ENCODE results near the gene PLA2G4E.
A peak's percentile ranks its signal among the peaks of the same experiment; 100 is the strongest.

PLA2G4E gene

GRCh38 chr15:42020713-42021273 is at the start of gene PLA2G4E:
TSS of gene PLA2G4E (minus strand) at chr15:42021042. CDS start at chr15:42021030, 12 bp downstream.
- no peak for DNase-seq

GRCh38 chr15:42070279-42070975 is 49.6 kb upstream of the PLA2G4E start:
- no peak for DNase-seq

- no peak for DNase-seq
Observed at GRCh38 chr15:42069496-42070278, 48.8 kb upstream of the PLA2G4E start.

GRCh38 chr15:42069025-42069424 is 48.2 kb upstream of the PLA2G4E start:
- no peak for DNase-seq

GRCh38 chr15:42068601-42069000 is 47.8 kb upstream of the PLA2G4E start:
- no peak for DNase-seq

- no peak for DNase-seq
Observed at GRCh38 chr15:42066764-42067415, 46.0 kb upstream of the PLA2G4E start.

- no peak for DNase-seq
Observed at GRCh38 chr15:42065468-42065867, 44.6 kb upstream of the PLA2G4E start.

GRCh38 chr15:42065033-42065432 is 44.2 kb upstream of the PLA2G4E start:
- no peak for DNase-seq

- no peak for DNase-seq
Observed at GRCh38 chr15:42064271-42064670, 43.4 kb upstream of the PLA2G4E start.

- DNase-seq: no peak
Observed at GRCh38 chr15:42063122-42063848, 42.4 kb upstream of the PLA2G4E start.

- no peak for DNase-seq
Observed at GRCh38 chr15:42062284-42062806, 41.5 kb upstream of the PLA2G4E start.

- DNase-seq: no peak
Observed at GRCh38 chr15:42060797-42061196, 40.0 kb upstream of the PLA2G4E start.

- no peak for DNase-seq
Observed at GRCh38 chr15:42060477-42060763, 39.6 kb upstream of the PLA2G4E start.

- DNase-seq: peak; percentile 75
Observed at GRCh38 chr15:42059661-42060476, 39.0 kb upstream of the PLA2G4E start.

GRCh38 chr15:42058791-42059190 is 37.9 kb upstream of the PLA2G4E start:
- no peak for DNase-seq

GRCh38 chr15:42057799-42058646 is 37.2 kb upstream of the PLA2G4E start:
- no peak for DNase-seq

- peak; percentile 45 for DNase-seq
Observed at GRCh38 chr15:42056934-42057798, 36.3 kb upstream of the PLA2G4E start.

GRCh38 chr15:42053914-42054313 is 33.1 kb upstream of the PLA2G4E start:
- DNase-seq: no peak

GRCh38 chr15:42053010-42053409 is 32.2 kb upstream of the PLA2G4E start:
- no peak for DNase-seq

Data from activated CD8-positive, alpha-beta memory T cell treated with anti-CD3 and anti-CD28 coated beads, Interleukin-2, amount 50 U/mL, for 4 hours (primary cell).